HG02938 (cell line): Measurements from ENCODE around the gene ABCC4.
"Not testable (repeated sequence)": the region's sequence is repeated elsewhere in the genome, so short reads cannot be mapped to it uniquely, and the experiment has no call there.

Experiments
- ATAC-seq: cut with Tn5 transposase; IDR thresholded peaks from one replicate; pipeline ENCODE4 v1.9.1; 2021; ENCODE audit warnings: mild to moderate bottlenecking, moderate library complexity; ENCODE audit not compliant: unreplicated experiment

The ABCC4 gene

DNA sequence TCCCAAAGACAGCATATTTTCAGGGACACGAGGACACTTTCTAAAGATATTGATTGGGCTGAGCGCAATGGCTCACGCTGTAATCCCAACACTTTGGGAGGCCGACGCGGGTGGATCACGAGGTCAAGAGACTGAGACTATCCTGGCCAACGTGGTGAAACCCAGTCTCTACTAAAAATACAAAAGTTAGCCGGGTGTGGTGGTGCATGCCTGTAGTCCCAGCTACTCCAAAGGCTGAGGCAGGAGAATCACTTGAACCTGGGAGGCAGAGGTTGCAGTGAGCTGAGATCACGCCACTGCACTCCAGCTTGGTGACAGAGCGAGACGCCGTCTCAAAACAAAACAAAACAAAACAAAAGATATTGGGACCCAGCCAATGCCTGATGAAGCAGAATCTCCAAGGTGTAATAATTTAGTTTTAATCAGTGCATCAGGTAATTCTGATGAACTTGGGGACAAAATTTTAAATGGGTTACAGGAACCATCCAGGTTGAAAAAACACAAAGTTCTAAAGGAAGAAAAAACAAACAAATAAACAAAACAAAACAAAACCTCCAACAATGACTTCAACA lies 100.8 kb downstream of the ABCC4 start:
- not testable (repeated sequence) for ATAC-seq

DNA sequence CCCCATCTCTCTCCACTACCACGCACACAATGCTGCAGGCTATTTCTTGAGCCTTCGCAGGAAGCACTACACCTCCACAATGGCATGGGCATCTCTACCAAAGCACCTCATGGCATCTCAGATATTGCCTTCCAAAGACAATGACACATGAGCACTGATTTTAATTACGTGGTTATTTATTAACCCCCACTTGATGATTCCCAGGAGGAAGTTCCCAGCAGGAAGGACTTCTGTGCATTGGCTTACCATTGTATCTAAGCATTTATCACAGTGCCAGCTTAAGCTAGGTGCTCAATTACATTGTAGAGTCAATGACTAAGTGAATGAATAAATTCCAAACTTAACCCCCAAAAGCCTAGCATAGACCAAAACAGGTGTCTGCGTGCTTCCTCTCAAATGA lies 101.4 kb downstream of the ABCC4 start:
- ATAC-seq = no peak

DNA sequence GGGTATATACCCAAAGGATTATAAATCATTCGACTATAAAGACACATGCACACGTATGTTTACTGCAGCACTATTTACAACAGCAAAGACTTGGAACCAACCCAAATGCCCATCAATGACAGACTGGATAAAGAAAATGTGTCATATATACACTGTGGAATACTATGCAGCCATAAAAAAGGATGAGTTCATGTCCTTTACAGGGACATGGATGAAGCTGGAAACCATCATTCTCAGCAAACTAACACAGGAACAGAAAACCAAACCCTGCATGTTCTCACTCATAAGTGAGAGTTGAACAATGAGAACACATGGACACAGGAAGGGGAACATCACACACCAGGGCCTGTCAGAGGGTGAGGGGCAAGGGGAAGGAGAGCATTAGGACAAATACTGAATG lies 102.6 kb downstream of the ABCC4 start:
- ATAC-seq = not testable (repeated sequence)

DNA sequence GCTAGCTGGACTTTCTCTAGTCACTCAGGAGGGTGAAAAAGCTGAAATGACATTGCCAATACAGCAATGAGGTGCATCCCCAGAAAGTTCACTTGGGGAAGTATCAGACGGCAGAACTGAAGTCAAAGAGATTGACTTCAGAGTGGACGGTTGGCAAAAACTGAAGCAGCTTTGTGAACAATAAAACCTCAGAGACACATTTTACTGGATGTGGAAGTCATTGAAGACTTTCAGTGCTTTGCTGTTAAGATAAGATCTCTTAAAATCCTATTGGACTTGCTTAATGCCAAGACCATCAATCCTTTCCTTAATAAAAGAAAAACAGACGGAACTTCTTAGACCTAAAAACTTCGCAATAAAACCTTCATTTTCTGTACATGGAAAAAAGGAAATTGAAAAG lies 103.7 kb downstream of the ABCC4 start:
- no peak for ATAC-seq

DNA sequence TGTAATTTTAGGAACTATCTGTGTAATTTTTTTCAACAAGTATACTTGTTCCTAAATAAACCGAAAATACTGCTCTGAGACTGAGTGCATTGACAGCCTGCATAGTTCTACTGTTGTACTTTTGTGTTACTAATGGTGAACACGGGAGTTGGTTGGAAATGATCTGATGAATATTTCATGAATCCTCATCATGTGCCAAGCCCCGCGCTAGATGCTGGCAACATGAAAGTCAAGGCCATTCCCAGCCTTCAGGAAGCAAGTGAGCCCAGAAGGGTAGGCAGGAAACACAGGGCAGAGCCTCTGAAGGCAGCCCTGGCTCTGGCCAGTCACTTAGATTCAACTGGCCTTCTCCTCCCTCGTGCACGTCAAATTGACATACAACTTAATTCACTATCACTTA lies 106.1 kb downstream of the ABCC4 start:
- ATAC-seq = no peak

DNA sequence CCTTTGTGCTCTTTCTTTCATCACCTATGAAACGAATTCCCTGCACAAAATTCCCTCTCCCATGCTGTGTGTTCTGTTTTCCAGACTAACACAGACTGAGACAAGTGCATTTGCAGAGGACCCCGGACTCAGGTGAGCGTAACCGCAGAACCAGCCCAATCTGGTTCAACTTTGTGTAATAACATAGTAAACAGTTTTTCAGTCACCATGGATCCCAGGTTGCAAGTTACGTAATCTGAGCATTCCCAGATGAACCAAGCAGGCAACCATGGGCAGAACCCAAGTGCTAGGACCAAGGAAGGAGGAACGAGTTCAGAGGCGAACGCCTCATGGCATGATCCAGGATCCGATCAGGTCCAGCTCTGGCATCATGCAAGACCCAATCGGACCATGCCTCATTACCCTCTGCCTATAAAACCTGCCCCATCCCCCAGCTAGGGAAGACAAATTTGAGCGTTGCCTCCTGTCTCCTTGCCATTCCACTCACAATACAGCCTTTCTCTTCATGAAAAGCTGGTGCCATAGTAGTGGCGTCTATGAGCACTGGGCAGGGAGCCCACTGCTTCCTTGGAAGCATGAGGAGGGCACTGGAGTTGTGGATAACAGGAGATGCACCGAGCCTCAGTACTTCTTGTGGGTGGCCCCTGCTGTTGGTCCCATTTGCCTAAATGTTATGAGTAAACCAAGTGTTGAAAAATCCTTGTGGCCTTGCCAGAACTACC lies 107.6 kb downstream of the ABCC4 start:
- no peak for ATAC-seq

DNA sequence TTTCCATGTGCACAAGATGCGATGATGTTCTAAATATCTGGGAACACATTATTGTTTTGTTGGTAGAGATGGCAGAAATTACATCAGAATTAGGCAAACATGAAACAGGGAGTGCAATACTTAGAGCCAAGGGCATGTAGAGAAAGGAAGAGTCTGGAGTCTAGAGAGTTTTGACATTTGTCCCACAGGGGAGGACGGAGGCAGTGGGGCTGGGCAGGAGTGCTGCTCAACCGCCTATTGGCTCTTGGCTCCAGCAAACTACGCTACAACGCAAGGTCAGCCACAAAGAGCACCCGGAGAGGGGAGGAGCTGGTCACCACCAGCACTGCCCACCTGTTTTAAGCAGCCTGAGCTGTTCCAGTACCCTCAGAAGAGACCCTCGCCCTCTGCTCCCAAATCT lies 108.3 kb downstream of the ABCC4 start:
- no peak for ATAC-seq

DNA sequence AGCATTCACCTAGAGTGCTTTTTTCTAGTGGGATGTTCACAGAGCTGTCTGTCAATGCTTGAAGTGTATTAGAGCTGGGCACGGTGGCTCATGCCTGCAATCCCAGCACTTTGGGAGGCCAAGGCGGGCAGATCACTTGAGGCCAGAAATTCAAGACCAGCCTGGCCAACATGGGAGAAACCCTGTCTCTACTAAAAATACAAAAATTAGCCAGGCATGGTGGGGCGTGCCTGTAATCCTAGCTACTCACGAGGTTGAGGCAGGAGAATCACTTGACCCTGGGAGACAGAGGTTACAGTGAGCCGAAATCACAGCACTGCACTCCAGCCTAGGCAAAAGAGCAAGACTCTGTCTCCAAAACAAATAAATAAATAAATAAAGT lies 108.7 kb downstream of the ABCC4 start:
- ATAC-seq = not testable (repeated sequence)

DNA sequence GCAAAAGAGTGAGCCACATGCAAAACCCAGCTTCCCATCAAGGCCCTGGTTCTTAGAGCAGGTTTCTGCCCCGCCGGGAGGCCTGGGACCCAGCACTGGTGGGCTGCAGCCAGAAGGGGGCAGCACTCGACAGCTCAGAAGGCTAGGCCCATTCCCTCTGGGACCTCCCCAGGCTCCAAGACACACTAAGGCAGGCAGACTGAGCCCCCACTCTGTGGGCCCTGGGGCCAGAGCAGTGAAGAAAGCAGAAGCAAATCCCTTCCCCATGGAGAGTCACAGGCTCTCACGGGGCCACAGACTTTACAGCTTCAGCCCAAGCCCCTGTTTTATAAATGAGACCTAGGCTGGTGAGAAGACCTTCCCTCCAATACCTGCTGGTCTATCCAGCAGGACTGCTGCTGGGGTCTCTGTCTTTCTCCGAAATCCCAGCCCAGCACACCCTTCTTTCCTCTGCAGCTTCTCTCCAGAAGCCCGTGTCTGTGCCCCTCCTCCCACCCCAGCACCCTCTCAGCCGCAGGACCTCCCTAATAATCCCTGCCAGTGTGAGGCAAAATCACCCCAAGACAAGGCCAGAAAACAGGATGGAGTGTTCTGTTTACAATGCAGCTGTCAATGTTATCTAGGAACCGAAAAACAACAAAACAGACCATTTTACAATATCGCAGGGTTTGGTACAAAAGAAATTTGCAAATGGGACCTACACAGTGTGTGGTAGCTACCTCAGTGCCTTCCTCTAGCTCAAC lies 109.3 kb downstream of the ABCC4 start:
- peak; percentile 87 for ATAC-seq

DNA sequence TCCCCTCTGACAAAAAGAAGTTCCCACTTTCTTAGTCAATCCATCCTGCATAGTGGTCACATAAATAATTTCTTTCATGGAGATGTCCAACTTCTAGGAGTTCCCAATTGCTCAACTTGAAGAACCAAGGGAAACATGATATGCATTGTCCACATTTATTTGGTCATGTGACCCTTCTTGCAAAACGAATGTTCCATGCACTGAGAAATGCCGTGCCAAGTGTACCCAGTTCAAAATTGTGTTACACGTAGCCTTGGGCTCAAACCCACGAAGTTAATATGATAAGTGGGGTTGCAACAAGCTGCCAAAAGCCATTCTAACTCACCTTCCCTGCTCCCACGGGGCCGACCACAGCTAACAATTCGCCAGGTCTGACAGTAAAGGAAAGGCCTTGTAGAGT lies 113.1 kb downstream of the ABCC4 start:
- no peak for ATAC-seq

DNA sequence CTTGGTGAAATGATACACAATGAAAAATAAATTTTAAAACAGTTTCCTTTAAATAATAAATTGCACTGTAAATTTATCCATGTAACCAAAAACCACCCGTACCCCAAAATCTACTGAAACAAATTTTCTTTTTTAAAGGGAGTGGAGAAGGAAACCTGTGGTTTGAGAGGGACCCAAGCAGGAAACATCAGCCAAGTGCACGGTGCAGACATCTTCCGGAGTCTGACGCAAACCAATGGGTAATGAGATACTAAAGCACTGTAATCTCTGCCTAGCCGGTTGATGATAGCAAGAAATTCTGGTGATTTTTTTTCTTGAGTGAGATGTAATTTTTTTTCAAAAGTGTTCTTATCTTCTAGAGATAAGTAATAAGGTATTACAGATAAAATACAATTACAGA lies 115.4 kb downstream of the ABCC4 start:
- ATAC-seq = peak; percentile 29

DNA sequence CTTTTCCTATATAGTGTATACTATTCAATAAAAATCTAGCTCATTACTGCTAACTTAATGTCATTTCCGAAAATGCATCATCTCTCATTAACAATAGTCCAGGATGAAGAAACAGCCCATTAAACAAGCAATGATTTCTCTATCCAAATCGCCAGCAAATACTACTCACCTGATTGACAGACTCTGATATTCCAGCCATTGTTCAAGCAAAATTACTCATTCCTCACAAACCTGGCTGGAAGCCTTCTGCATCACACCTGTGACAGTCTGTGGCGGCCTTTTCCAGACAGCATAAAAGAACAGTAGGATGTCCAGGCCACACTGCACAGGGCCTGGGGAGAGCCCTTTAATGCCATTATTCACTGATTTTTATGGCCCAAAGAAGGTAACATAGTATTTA lies 115.9 kb downstream of the ABCC4 start:
- no peak for ATAC-seq

DNA sequence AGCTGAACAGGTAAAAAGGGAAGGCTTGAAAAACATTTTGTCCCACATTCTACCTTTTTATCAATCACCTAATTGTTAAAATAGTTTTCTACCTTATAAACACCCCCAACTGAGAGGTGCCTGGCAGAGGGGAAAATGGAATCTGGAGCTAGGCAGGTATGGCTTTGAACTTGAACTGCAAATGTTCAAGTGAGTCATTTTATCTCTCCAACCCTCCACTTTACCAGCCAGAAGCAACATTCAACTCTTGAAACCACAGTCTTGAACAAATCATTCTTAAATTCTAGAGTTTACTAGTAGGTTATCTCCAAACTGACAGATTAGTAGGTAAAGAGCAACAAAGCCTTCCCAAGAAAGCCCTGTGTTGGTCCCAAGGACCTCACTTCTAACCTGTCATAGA lies 116.9 kb downstream of the ABCC4 start:
- ATAC-seq = no peak

DNA sequence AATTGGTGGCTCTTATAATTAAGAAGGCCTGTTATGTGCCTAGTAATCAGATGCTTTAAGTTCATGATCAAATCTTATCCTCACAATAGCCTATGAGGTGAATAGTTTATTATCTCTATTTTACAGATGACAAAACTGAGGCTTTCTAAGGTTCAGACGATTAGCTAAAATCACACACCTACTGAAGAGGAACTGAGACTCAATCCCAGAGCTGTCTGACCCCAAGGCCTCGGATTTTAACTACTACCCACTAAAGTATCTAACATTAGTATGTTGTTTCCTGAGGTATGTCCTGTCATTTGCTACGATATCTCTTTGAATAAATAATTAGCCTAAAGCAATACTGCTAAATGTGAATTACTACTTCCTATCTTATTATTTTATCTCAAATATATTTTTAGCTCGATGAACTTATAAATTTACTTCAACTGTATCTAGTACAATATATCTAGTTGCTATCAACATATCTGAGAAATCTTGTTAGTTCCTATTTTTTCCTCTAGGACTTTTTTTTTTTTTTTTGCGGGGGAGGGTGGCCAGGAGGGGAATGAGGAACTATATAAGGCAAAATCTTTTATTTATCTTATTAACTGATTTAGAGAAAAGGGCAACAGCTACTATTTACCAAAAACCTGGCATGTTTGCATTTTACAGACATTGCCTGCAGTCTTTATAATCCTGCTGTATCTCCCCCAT lies 118.5 kb downstream of the ABCC4 start:
- peak; percentile 31 for ATAC-seq

DNA sequence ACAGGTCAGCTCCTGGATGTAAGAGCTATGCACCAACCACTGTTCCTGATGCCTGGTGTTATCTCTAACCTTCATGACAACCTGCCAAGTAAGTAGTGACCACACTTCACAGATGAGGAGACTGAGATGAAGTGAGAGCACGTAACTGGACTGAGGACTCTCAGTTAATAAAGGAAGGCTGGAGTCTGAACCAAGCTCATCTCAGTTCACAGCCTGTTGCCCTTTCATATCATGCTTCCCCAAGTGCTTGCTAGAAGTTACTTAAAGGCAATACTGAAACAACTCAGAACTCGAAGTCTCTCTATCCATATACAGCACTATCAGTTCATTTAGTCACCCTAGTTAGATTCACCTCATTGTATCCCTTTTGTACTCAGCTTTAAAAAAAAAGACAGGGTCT lies 119.7 kb downstream of the ABCC4 start:
- ATAC-seq = peak; percentile 83

DNA sequence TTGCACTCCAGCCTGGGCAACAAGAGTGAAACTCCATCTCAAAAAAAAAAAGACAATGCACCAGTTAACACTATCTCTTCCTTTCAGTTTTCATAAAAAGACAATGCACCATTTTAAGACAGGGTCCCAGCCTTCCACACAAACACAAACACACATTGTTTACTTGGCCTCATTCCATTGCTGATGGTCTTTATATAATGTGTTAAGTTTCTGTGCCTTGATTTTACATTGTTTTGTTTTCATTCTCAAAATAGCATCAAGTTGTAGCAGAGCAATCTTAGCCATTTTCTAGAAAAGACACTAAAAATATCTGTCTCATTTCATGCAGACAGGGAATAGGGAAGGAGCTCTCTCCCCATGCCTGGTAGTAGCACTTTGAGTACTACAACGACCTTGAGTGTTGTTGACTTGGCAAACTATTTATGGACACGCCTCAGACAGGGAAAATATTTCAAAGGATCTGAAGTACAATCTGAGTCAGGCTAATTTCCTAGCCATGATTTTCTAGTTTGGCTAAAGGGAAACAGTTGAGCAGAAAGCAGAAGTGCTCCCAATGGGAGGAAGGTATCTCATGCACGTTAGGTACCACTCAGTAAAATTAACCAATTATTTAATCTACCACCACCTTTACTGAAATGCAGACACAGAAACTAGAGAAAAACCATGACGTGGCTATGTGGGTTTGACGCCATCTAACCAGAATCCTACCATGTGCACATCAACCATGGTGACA lies 120.6 kb downstream of the ABCC4 start:
- peak; percentile 1 for ATAC-seq

DNA sequence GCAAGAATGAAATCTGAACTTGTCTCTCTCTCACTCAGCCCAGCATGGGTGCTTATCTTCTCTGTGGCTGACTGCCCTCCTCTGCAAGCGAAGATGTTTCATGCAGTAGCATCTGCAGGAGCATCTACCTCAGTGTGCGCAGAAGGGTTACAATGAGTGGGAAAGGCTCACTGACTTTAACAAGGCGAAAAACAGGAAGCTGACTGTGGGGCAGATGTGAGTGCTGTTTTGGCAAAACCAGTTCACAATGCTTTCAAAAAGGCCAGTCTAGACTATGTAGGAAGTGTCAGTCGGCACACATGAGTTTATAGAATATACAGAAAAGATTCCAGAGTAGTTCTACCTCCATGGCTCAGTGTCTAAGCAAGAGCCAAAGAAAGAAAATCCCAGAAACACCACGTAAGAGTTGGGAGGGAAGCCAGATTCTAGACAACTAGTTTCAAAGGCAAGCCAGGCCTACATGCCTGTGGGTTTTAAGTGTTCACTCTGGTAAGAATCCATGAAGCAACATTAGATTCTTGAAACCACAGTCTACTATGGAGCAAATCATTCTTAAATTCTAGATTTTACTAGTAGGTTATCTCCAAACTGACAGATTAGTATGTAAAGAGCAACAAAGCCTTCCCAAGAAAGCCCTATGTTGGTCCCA lies 124.5 kb downstream of the ABCC4 start:
- ATAC-seq = no peak

DNA sequence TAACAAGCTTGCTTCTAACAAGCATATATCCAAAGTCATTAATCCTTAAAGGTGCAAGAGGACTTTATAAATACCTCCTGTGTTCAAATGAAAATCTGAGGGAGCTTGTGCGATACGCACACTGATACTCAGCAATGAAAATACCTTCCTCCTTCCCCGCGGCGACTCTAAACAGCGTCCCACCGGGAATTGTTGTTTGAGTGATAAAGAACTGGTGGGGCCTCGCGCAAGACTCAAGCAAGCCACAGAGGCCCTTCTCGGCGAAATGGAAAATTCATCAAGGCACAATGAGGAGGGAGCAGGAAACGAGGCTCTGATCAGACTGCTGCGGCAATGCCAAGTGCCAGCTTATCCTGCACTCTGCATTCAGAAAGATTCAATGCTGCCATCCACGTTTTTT lies 126.7 kb downstream of the ABCC4 start:
- ATAC-seq = no peak

DNA sequence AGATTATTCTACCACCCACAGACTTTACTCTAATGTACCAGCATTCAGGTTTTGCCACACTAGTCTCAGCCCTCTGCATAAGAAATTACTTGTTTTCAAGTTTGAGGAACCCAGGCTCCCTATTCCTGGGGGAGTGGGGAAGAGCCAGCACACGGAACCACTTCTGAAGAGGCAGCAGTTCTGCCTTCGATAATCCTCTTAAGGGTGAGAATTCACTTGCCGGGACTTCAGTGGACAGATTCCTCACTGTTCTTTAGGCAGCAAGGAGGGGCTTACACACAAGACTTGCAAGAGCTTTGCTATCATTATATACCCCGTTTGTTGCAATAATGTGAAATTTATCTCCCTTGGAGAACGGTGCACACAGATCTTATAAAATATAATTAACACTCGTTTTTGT lies 133.1 kb downstream of the ABCC4 start:
- no peak for ATAC-seq

DNA sequence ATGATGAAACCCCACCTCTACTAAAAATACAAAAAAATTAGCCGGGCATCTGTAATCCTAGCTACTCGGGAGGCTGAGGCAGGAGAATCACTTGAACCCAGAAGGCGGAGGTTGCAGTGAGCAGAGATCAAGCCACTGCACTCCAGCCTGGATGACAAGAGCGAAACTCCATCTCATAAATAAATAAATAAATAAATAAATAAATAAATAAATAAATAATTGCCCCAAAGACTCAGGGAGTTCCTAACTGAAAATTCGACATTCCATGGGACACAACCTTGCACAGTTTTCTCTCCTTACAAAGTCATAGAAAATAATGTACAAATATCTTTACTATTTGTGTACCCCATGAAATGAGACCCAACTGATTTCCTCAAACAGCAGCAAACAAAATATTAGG lies 134.2 kb downstream of the ABCC4 start:
- not testable (repeated sequence) for ATAC-seq
